Measurements from ENCODE around the gene SMIM21. TPM values are rescaled to one million over a fixed set of nuclear protein-coding genes. Genes with fewer than 3 reads are reported as not detected.

SMIM21 gene
- total and polyA plus RNA-seq, 2 of the 8 experiments (the other 6 are each of a cell fraction or from before 2014, with no cell fraction given): not detected

- Histone ChIP-seq H3K4me2 (ENCODE audit: insufficient read depth in 1 of 2, low read depth in 2 of 2, low read length in 2 of 2) (no peak overlapping the region), H3K9ac (replicated peaks in 1 of 4; ENCODE audit: extremely low read depth in 1 of 4, low read depth in 3 of 4, low read length in 3 of 4) (no peak overlapping the region), H3K23ac (ENCODE audit: insufficient read length) (no peak overlapping the region), H2BK5ac (ENCODE audit: low read depth, low read length) (no peak overlapping the region), H4K91ac (replicated peaks; ENCODE audit: insufficient read length, low read length) (no peak overlapping the region), H4K8ac (ENCODE audit: extremely low read depth, insufficient read depth, low read length) (no peak overlapping the region), H2BK15ac (ENCODE audit: low read length) (no peak overlapping the region), H3K36me3 (ENCODE audit: control insufficient read depth in 2 of 4, insufficient read depth in 4 of 4, low read length in 3 of 4) (no peaks in the 10 kb centered on the region), H3K27ac (ENCODE audit: low read depth, low read length) (no peak overlapping the region), H3K23me2 (ENCODE audit: low read depth, low read length) (no peaks in the 10 kb centered on the region), H2AK5ac (ENCODE audit: low read depth, low read length) (no peak overlapping the region), H3K4me3 (ENCODE audit: extremely low read depth in 1 of 4, insufficient read depth in 2 of 4, low read depth in 3 of 4, low read length in 4 of 4) (no peak overlapping the region), H3K56ac (replicated peaks; ENCODE audit: insufficient read length, low read depth, low read length) (no peak overlapping the region), H2BK120ac (replicated peaks; ENCODE audit: low read depth, low read length) (no peak overlapping the region), H2BK20ac (ENCODE audit: low read length) (no peak overlapping the region), H4K20me1 (replicated peaks in 1 of 2; ENCODE audit: control insufficient read depth in 1 of 2, insufficient read depth in 2 of 2, low read length in 2 of 2) (no peaks in the 10 kb centered on the region), H3K9me3 (ENCODE audit: insufficient read depth in 2 of 2, low read depth in 1 of 2, low read length in 1 of 2) (no peaks in the 10 kb centered on the region), H3K79me1 (ENCODE audit: low read depth, low read length) (no peaks in the 10 kb centered on the region), H2BK12ac (ENCODE audit: low read depth, low read length) (no peak overlapping the region), H3K4ac (replicated peaks; ENCODE audit: insufficient read length, low read depth, low read length) (no peak overlapping the region), H3K27me3 (replicated peaks in 1 of 4; ENCODE audit: control insufficient read depth in 3 of 4, extremely low read depth in 1 of 4, insufficient read depth in 3 of 4, low read length in 3 of 4) (no peaks in the 10 kb centered on the region), H3K79me2 (ENCODE audit: control insufficient read depth in 1 of 2, insufficient read depth in 2 of 2, low read length in 2 of 2) (no peaks in the 10 kb centered on the region), H3K4me1 (replicated peaks in 1 of 4; ENCODE audit: control insufficient read depth in 3 of 4, insufficient read depth in 4 of 4, low read length in 3 of 4) (no peaks in the 10 kb centered on the region), H2AFZ (ENCODE audit: low read length) (no peak overlapping the region), H3K18ac (ENCODE audit: extremely low read depth, low read length) (no peak overlapping the region), H4K5ac (ENCODE audit: insufficient read length, low read depth, low read length) (no peak overlapping the region), H3K14ac (ENCODE audit: insufficient read length) (no peak overlapping the region)
- POLR2A ChIA-PET (ENCODE audit: partially characterized antibody): no interaction called here
- CTCF ChIA-PET (ENCODE audit: partially characterized antibody): no interaction called here
- WGBS, 2 experiments (ENCODE audit: extremely low coverage in 1 of 2, insufficient coverage in 1 of 2, insufficient read length in 1 of 2, insufficient replicate concordance in 2 of 2, low coverage in 1 of 2, low lambda C conversion rate in 2 of 2, missing lambda C conversion rate in 1 of 2): 82% methylated on average over 6 of the region's 7 CpGs; no CpG with 5 or more reads in 1 of the 2 experiments
- no peak for FAIRE-seq
- no peak for DNase-seq (ENCODE audit: low read depth in 1 of 2, low spot score in 2 of 2)
- TF ChIP-seq CTBP2 (IDR thresholded peaks at IDR 0.05; ENCODE audit: borderline replicate concordance, insufficient read depth, insufficient read length, low read length): no peak
- no peak for TF ChIP-seq PHF8 (conservative IDR thresholded peaks at IDR 0.05; ENCODE audit: low read depth, low read length)
- no peak for TF ChIP-seq SP1 (IDR thresholded peaks at IDR 0.05; ENCODE audit: low read depth, low read length)
- TF ChIP-seq GABPA (IDR thresholded peaks at IDR 0.05; ENCODE audit: borderline replicate concordance, insufficient read depth, low read length): no peak
- no peak for TF ChIP-seq USF2 (IDR thresholded peaks at IDR 0.05; ENCODE audit: low read length)
- TF ChIP-seq HDAC2 (IDR thresholded peaks at IDR 0.05; ENCODE audit: borderline replicate concordance in 1 of 2, low read depth in 2 of 2, low read length in 2 of 2): no peak
- no peak for TF ChIP-seq TBP (IDR thresholded peaks at IDR 0.05; ENCODE audit: low read depth, low read length)
- TF ChIP-seq SRF (IDR thresholded peaks at IDR 0.05; ENCODE audit: low read depth, low read length): no peak
- TF ChIP-seq SIRT6 (IDR thresholded peaks at IDR 0.05; ENCODE audit: low read length): no peak
- TF ChIP-seq NANOG (IDR thresholded peaks at IDR 0.05; ENCODE audit: insufficient read depth, low read depth, low read length, poor library complexity, severe bottlenecking): no peak
- no peak for TF ChIP-seq CBX8 (IDR thresholded peaks at IDR 0.05; ENCODE audit: borderline replicate concordance, low read depth, low read length)
- no peak for TF ChIP-seq POLR2A (IDR thresholded peaks at IDR 0.05; ENCODE audit: control extremely low read depth in 1 of 2, low read depth in 2 of 2, low read length in 2 of 2)
- TF ChIP-seq KDM4A (IDR thresholded peaks at IDR 0.05; ENCODE audit: low read depth, low read length, severe bottlenecking): no peak
- no peak for TF ChIP-seq CREB1 (IDR thresholded peaks at IDR 0.05)
Observed at GRCh38 chr18:75395137-75395536, 32.4 kb downstream of the SMIM21 start.
